ENCODE data around the gene SLCO3A1.

- TF ChIP-seq CTCF (IDR thresholded peaks at IDR 0.05) (no peak), POLR2A (IDR thresholded peaks at IDR 0.05) (no peak), EP300 (IDR thresholded peaks at IDR 0.05) (no peak)
Measured at GRCh38 chr15:92033723-92034122, 180.2 kb downstream of the SLCO3A1 start.
